Sigmoid colon (tissue), 7 donors: Measurements from ENCODE around the gene GBX1. TPM values are rescaled to one million over a fixed set of nuclear protein-coding genes. Genes with fewer than 3 reads are reported as not detected.

Experiments used
- DNase-seq: peaks from one replicate; pipeline ENCODE4 v3.0.0-alpha.2; 2019
- H3K27ac ChIP-seq, 4 donors: fragments of 200-600 bp; sonication (generic); one replicate each; pipeline ENCODE4 v1.5.1; 2016 to 2019; ENCODE audit warnings: mild to moderate bottlenecking in 1 of 4
- H3K27me3 ChIP-seq, 3 donors: fragments of 200-600 bp; sonication (generic); one replicate each; pipeline ENCODE4 v1.5.1; 2019; ENCODE audit warnings: mild to moderate bottlenecking in 1 of 3
- H3K36me3 ChIP-seq, 4 donors: fragments of 200-600 bp; sonication (generic); one replicate each; pipeline ENCODE4 v1.5.1; 2016 to 2019
- H3K4me1 ChIP-seq, 4 donors: fragments of 200-600 bp; sonication (generic); one replicate each; pipeline ENCODE4 v1.5.1; 2017 to 2019
- H3K4me3 ChIP-seq, 4 donors: fragments of 200-600 bp; sonication (generic); one replicate each; pipeline ENCODE4 v1.5.1; 2017 to 2019; ENCODE audit warnings: mild to moderate bottlenecking in 2 of 4, moderate library complexity in 1 of 4
- H3K9me3 ChIP-seq, 4 donors: fragments of 200-600 bp in 3 of 4; sonication (generic) in 3 of 4; one replicate each; pipeline versions ENCODE4 v1.5.1 to v1.6.1; 2013 to 2019
- CTCF ChIP-seq, 4 experiments: fragments of 450-650 bp in 3 of 4; fragments of 200-600 bp in 1 of 4; IDR thresholded peaks; one replicate each; pipeline ENCODE4 v1.5.1; 2016 to 2019; ENCODE audit warnings: antibody characterized with exemption in 4 of 4, mild to moderate bottlenecking in 3 of 4, moderate library complexity in 2 of 4
- EP300 ChIP-seq, 4 donors: sonication (generic); formaldehyde crosslinking; IDR thresholded peaks; one replicate each; pipeline ENCODE4 v1.6.1; 2017; ENCODE audit warnings: antibody characterized with exemption in 4 of 4
- POLR2A ChIP-seq, 2 donors: fragments of 450-650 bp; IDR thresholded peaks; one replicate each; pipeline ENCODE4 v1.6.1; 2016; ENCODE audit warnings: antibody characterized with exemption in 2 of 2, mild to moderate bottlenecking in 2 of 2, moderate library complexity in 2 of 2
- POLR2AphosphoS5 ChIP-seq, 4 donors: sonication (generic); formaldehyde crosslinking; IDR thresholded peaks; one replicate each; pipeline ENCODE4 v1.6.1; 2017; ENCODE audit warnings: antibody characterized with exemption in 4 of 4
- WGBS, 2 donors: extraction: QIAGEN DNeasy Blood & Tissue Kit; methylation state at CpG; one replicate each; pipeline ENCODE4 v1.1.7; 2013; 5-methylcytosine and 5-hydroxymethylcytosine counted together
- intact Hi-C: fragments of 100-400 bp; cut with DNase I; formaldehyde crosslinking; loops from one replicate; pipeline ENCODE4 v1.15.1; 2023
- polyA plus RNA-seq, 3 donors: library from polyadenylated mRNA; stranded (reverse); fragments of 200-250 nt; gene quantifications; one replicate each; pipeline ENCODE4 v1.2.3, GENCODE V29; 2013
- total RNA-seq, 4 donors: library from RNA; depleted of rRNA; stranded (reverse); fragments of >200 nt; gene quantifications; one replicate each; pipeline ENCODE4 v1.1.0, GENCODE V29; 2016
- donor health status: healthy with polysubstance abuse.
- donor health status: Bipolar disorder and iron deficiency.
- donor health status: healthy.

Gene GBX1
- total and polyA plus RNA-seq, 7 donors, result not detected

- Histone ChIP-seq H3K4me1 (no peaks in the 10 kb centered on the region), H3K4me3 (no peak overlapping the region), H3K27ac (no peak overlapping the region), H3K9me3 (no peaks in the 10 kb centered on the region), H3K36me3 (peaks cover 18 to 41% (median 25%) of the 10 kb centered on the region in 4 donors), H3K27me3 (peaks cover 0 to under 1% (median 0%) of the 10 kb centered on the region in 3 donors)
- intact Hi-C loops, result no loop called here
- 78 to 90% methylated on average over 3 of the region's 3 CpGs for WGBS, 2 donors
- no peak for TF ChIP-seq CTCF (IDR thresholded peaks at IDR 0.05)
- no peak for TF ChIP-seq POLR2AphosphoS5 (IDR thresholded peaks at IDR 0.05)
- no peak for TF ChIP-seq EP300 (IDR thresholded peaks at IDR 0.05)
- TF ChIP-seq POLR2A (IDR thresholded peaks at IDR 0.05), result no peak
- no peak for DNase-seq
These were observed 43.8 kb upstream of the GBX1 start for GRCh38 chr7:151211155-151211772.

DNA sequence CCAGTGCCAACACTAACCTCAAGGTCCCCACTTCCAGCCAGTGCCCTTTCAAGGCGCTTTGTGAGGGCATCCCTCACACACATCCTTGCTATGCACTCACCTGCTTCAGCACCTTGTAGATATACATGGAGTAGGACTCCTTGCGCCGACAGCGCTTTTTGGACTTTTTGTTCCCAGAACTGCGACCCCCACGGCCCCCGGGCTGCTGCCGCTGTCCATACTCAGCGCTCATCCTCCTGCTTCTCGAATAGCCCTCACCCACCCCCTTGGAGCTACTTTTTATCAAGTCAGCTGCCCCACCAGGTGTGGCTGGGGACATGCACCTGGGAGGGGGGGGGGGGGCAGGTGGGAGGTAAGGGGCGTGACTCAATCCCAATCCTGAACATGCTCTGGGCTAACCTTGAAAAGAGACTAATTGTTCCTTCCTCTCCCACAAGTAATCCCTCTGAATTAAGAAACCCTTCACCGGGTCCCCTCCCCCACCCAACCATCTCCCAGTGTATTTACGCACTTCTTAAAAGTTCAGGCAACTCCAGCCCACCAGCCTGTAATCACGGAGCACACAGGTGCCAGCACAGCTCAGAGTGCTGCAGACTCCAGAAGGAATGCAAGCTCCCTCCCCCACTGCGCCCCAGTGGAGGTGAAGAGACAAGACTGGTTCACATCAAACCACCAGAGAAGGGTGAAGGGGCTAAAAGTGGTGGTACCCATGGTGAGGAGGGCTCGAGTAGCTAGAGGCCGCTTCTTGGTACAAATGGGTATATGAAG, 42.8 kb upstream of the GBX1 start, which contains the start of gene H2BK1:
Gene H2BK1 (minus strand): TSS at position 402 of the 768 bp plus-strand sequence. CDS start 170 bp downstream, at position 232.
- Histone ChIP-seq H3K4me1 (no peaks in the 10 kb centered on the region), H3K36me3 (peaks cover 8 to 31% (median 15%) of the 10 kb centered on the region in 4 donors), H3K27ac (no peak within 1 kb of the TSS), H3K4me3 (no peak within 1 kb of the TSS), H3K27me3 (peaks cover 0 to 9% (median 0%) of the 10 kb centered on the region in 3 donors), H3K9me3 (no peaks in the 10 kb centered on the region)
- DNase-seq, result no peak
- 86 to 88% methylated on average over 17 of the region's 17 CpGs for WGBS, 2 donors
- TF ChIP-seq POLR2A (IDR thresholded peaks at IDR 0.05) (no peak), POLR2AphosphoS5 (IDR thresholded peaks at IDR 0.05) (no peak), EP300 (IDR thresholded peaks at IDR 0.05) (no peak), CTCF (IDR thresholded peaks at IDR 0.05) (no peak)
- intact Hi-C loops, result no loop called here

- no peak overlapping the region for H3K27ac ChIP-seq
- intact Hi-C loops, result no loop called here
- no peak for TF ChIP-seq POLR2A (IDR thresholded peaks at IDR 0.05)
- H3K36me3 ChIP-seq, result peaks cover 1 to 24% (median 8%) of the 10 kb centered on the region in 4 donors
- H3K4me3 ChIP-seq, result no peak overlapping the region
- no peaks in the 10 kb centered on the region for H3K4me1 ChIP-seq
- DNase-seq, result no peak
- H3K27me3 ChIP-seq, result peaks cover 0 to 13% (median 0%) of the 10 kb centered on the region in 3 donors
- 81 to 90% methylated on average over 6 of the region's 6 CpGs for WGBS, 2 donors
- no peaks in the 10 kb centered on the region for H3K9me3 ChIP-seq
These were observed 42.1 kb upstream of the GBX1 start for GRCh38 chr7:151209588-151209987.

DNA sequence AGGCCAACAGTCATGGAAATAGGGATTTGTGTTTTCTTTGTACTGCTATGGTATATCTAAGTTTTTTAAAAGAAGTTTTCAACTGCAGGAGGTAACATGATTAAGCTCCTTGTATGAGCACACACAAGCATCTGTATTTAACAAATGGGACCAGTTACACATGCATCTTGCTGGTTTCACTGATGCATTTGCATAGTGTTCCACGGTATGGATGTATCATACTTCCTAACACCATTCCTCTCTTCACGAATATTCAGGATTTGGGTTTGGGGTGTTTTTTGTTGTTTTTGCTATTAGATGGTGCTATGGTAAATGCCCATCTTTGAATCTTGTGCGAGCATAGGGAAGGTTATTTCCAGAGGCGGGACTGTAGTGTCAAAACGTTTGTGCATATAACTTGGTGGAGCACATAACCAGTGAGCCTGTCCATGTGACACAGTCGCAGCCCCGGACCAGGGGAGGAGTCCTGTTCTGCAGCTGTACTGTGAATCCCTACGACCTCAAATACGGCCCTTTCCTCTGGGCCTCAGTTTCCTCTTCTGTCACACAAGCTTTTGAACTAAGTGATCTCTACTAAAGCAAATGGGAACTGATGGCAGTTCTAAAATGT, 40.9 kb upstream of the GBX1 start:
- Histone ChIP-seq H3K27ac (no peak overlapping the region), H3K9me3 (no peaks in the 10 kb centered on the region), H3K4me1 (no peaks in the 10 kb centered on the region), H3K36me3 (peaks cover 0 to 12% (median 2%) of the 10 kb centered on the region in 4 donors), H3K27me3 (peaks cover 0 to 25% (median 0%) of the 10 kb centered on the region in 3 donors), H3K4me3 (no peak overlapping the region)
- intact Hi-C loops, result no loop called here
- no peak for DNase-seq
- 60 to 75% methylated on average over 9 of the region's 9 CpGs for WGBS, 2 donors
- no peak for TF ChIP-seq POLR2A (IDR thresholded peaks at IDR 0.05)

DNA sequence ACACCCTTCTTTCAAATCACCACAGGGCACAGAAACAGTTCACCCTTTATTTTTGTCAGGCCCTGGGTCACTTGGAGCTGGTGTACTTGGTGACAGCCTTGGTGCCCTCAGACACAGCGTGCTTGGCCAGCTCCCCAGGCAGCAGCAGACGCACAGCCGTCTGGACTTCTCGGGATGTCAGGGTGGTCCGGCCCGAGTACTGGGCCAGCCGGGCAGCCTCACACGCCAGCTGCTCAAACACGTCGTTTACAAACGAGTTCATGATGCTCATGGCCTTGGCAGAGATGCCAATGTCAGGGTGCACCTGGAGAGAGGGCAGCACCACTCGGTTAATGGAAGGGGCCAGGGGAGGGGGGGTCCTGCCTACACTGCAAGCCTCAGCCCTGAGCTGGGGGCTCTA, 40.3 kb upstream of the GBX1 start:
- Histone ChIP-seq H3K27me3 (peaks cover 0 to 30% (median 0%) of the 10 kb centered on the region in 3 donors), H3K27ac (no peak overlapping the region), H3K9me3 (no peaks in the 10 kb centered on the region), H3K4me1 (no peaks in the 10 kb centered on the region), H3K4me3 (no peak overlapping the region), H3K36me3 (peaks cover 0 to 6% (median 0%) of the 10 kb centered on the region in 4 donors)
- WGBS, 2 donors, result 41 to 72% methylated on average over 12 of the region's 12 CpGs
- no peak for TF ChIP-seq POLR2A (IDR thresholded peaks at IDR 0.05)
- TF ChIP-seq POLR2AphosphoS5 (IDR thresholded peaks at IDR 0.05), result no peak
- TF ChIP-seq CTCF (IDR thresholded peaks at IDR 0.05), result no peak
- TF ChIP-seq EP300 (IDR thresholded peaks at IDR 0.05), result no peak
- no peak for DNase-seq
- intact Hi-C loops, result no loop called here
